Measurements from ENCODE around the gene MYOD1. TPM values are rescaled to one million over a fixed set of nuclear protein-coding genes. Genes with fewer than 3 reads are reported as not detected.

MYOD1 gene
- total and polyA plus RNA-seq, 2 of the 13 experiments (the other 11 are each of a cell fraction or from before 2014, with no cell fraction given), result not detected

DNA sequence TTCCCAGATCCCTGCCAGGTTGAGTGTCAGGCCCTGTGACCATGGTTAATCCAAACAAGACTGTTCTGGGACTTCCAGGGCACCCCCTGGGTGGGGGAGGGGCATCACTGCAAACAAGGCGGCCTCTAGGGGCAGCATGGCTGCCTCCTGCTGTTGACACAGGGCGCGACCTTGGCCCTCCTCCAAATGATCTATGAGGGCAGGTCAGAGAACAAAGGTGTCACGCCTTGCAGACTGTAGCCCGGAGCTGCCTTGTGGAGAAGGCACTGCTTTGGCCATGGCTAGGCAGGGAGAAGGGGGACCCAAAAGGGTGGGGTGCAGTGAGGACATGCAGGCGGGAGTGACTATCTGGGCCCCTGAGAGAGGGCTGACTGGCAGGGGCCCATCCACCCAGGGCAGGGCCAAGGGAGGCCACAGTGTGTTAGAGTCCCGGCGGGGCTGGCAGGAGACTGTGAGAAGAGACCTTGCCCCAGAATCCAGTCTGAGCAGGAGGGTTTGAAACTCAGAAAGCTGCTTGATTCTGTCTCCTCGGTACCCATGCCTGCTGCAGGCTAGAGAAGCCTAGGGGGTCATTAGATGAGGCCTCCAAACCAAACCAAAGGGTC, 50.8 kb downstream of the MYOD1 start (continued):
- TF ChIP-seq, protein P1, sequence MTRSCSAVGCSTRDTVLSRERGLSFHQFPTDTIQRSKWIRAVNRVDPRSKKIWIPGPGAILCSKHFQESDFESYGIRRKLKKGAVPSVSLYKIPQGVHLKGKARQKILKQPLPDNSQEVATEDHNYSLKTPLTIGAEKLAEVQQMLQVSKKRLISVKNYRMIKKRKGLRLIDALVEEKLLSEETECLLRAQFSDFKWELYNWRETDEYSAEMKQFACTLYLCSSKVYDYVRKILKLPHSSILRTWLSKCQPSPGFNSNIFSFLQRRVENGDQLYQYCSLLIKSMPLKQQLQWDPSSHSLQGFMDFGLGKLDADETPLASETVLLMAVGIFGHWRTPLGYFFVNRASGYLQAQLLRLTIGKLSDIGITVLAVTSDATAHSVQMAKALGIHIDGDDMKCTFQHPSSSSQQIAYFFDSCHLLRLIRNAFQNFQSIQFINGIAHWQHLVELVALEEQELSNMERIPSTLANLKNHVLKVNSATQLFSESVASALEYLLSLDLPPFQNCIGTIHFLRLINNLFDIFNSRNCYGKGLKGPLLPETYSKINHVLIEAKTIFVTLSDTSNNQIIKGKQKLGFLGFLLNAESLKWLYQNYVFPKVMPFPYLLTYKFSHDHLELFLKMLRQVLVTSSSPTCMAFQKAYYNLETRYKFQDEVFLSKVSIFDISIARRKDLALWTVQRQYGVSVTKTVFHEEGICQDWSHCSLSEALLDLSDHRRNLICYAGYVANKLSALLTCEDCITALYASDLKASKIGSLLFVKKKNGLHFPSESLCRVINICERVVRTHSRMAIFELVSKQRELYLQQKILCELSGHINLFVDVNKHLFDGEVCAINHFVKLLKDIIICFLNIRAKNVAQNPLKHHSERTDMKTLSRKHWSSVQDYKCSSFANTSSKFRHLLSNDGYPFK (CRISPR knock-in tag; IDR thresholded peaks at IDR 0.05; ENCODE audit: borderline replicate concordance), result peak; percentile 65; the same call in 1 of the 2 replicates
- TF ChIP-seq NAIF1 (CRISPR knock-in tag; IDR thresholded peaks at IDR 0.05; ENCODE audit: borderline replicate concordance) (no peak), ATRX (CRISPR knock-in tag; IDR thresholded peaks at IDR 0.05; ENCODE audit: borderline replicate concordance) (no peak), ZC3H4 (CRISPR knock-in tag; IDR thresholded peaks at IDR 0.05; ENCODE audit: borderline replicate concordance) (no peak), FOXO1 (CRISPR knock-in tag; IDR thresholded peaks at IDR 0.05) (peak; percentile 95), ZNF333 (CRISPR knock-in tag; IDR thresholded peaks at IDR 0.05; ENCODE audit: borderline replicate concordance) (peak; percentile 77; the same call in 1 of the 2 replicates), ZNF30 (CRISPR knock-in tag; IDR thresholded peaks at IDR 0.05) (no peak), HCFC1 (IDR thresholded peaks at IDR 0.05; ENCODE audit: low read depth, low read length) (no peak), RFX3 (CRISPR knock-in tag; IDR thresholded peaks at IDR 0.05) (no peak), ISX (CRISPR knock-in tag; conservative IDR thresholded peaks at IDR 0.05) (no peak), KLF6 (CRISPR knock-in tag; IDR thresholded peaks at IDR 0.05) (no peak), TBL1XR1 (IDR thresholded peaks at IDR 0.05; ENCODE audit: borderline replicate concordance, low read length, partially characterized antibody) (peak; percentile 64), MTF1 (CRISPR knock-in tag; IDR thresholded peaks at IDR 0.05) (no peak)
- TF ChIP-seq, protein P2, sequence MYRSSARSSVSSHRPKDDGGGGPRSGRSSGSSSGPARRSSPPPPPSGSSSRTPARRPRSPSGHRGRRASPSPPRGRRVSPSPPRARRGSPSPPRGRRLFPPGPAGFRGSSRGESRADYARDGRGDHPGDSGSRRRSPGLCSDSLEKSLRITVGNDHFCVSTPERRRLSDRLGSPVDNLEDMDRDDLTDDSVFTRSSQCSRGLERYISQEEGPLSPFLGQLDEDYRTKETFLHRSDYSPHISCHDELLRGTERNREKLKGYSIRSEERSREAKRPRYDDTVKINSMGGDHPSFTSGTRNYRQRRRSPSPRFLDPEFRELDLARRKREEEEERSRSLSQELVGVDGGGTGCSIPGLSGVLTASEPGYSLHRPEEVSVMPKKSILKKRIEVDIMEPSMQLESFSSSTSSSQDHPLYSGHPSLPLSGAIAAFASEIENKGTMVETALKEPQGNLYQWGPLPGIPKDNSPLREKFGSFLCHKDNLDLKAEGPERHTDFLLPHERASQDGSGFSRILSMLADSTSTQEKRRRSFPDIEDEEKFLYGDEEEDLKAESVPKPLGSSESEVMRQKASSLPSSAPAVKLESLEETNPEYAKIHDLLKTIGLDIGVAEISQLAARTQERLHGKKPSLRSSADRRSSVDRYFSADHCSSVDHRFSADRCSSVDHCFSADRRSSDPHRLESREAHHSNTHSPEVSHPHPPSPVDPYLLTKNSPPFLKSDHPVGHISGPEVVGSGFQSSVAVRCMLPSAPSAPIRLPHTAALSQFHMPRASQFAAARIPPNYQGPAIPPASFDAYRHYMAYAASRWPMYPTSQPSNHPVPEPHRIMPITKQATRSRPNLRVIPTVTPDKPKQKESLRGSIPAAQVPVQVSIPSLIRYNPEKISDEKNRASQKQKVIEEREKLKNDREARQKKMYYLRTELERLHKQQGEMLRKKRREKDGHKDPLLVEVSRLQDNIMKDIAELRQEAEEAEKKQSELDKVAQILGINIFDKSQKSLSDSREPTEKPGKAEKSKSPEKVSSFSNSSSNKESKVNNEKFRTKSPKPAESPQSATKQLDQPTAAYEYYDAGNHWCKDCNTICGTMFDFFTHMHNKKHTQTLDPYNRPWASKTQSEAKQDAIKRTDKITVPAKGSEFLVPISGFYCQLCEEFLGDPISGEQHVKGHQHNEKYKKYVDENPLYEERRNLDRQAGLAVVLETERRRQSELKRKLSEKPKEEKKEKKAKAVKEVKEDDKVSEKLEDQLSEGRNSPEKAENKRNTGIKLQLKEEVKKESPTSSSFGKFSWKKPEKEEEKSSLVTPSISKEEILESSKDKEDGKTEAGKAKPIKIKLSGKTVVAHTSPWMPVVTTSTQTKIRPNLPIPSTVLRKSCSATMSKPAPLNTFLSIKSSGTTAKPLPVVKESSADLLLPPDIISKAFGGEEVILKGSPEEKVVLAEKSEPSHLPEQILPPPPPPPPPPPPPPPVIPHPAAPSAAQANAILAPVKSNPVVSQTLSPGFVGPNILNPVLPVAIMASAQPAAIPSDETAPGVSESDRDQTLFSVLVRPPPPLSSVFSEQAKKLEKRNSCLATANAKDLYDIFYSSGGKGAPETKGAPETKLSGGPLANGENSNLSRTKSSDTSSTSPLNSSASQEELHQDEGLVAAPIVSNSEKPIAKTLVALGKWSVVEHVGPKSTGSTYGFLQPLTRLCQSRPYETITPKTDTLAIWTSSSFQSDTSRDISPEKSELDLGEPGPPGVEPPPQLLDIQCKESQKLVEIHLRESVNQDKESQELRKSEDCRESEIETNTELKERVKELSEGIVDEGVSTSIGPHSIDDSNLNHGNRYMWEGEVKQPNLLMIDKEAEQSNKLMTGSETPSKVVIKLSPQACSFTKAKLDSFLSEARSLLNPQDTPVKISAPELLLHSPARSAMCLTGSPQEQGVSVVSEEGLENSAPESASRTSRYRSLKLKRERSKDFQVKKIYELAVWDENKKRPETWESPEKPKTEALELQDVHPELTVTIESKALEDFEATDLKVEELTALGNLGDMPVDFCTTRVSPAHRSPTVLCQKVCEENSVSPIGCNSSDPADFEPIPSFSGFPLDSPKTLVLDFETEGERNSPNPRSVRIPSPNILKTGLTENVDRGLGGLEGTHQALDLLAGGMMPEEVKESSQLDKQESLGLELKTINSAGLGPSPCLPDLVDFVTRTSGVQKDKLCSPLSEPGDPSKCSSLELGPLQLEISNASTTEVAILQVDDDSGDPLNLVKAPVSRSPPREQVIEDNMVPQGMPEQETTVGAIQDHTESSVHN (CRISPR knock-in tag; IDR thresholded peaks at IDR 0.05), result 0 out of 2 replicates have a peak, but pooled peaks have one; percentile 24
- TF ChIP-seq, protein P3, sequence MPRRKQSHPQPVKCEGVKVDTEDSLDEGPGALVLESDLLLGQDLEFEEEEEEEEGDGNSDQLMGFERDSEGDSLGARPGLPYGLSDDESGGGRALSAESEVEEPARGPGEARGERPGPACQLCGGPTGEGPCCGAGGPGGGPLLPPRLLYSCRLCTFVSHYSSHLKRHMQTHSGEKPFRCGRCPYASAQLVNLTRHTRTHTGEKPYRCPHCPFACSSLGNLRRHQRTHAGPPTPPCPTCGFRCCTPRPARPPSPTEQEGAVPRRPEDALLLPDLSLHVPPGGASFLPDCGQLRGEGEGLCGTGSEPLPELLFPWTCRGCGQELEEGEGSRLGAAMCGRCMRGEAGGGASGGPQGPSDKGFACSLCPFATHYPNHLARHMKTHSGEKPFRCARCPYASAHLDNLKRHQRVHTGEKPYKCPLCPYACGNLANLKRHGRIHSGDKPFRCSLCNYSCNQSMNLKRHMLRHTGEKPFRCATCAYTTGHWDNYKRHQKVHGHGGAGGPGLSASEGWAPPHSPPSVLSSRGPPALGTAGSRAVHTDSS (CRISPR knock-in tag; conservative IDR thresholded peaks at IDR 0.05), result no peak
- TF ChIP-seq, protein P4, sequence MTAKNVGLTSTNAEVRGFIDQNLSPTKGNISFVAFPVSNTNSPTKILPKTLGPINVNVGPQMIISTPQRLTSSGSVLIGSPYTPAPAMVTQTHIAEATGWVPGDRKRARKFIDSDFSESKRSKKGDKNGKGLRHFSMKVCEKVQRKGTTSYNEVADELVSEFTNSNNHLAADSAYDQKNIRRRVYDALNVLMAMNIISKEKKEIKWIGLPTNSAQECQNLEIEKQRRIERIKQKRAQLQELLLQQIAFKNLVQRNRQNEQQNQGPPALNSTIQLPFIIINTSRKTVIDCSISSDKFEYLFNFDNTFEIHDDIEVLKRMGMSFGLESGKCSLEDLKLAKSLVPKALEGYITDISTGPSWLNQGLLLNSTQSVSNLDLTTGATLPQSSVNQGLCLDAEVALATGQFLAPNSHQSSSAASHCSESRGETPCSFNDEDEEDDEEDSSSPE (CRISPR knock-in tag; IDR thresholded peaks at IDR 0.05), result peak; percentile 51; the same call in 1 of the 2 replicates
